Muscle layer of colon (tissue), 2 donors: ENCODE results near the gene AWAT1.
"Not testable (repeated sequence)": the region's sequence is repeated elsewhere in the genome, so short reads cannot be mapped to it uniquely, and the experiment has no call there.

Source experiments
- H3K27ac ChIP-seq: one replicate; pipeline ENCODE4 v1.7.0; 2013; ENCODE audit warnings: low read depth, mild to moderate bottlenecking, low read length, moderate library complexity
- H3K27me3 ChIP-seq, 2 donors: one replicate each; pipeline ENCODE4 v1.7.0; 2013; ENCODE audit warnings: low read length in 2 of 2, mild to moderate bottlenecking in 2 of 2; ENCODE audit not compliant: insufficient read depth in 2 of 2, control insufficient read depth in 1 of 2
- H3K36me3 ChIP-seq: one replicate; pipeline ENCODE4 v1.7.0; 2013; ENCODE audit warnings: mild to moderate bottlenecking, low read length; ENCODE audit not compliant: insufficient read depth
- H3K4me1 ChIP-seq: one replicate; pipeline ENCODE4 v1.7.0; 2013; ENCODE audit warnings: mild to moderate bottlenecking, low read length; ENCODE audit not compliant: insufficient read depth
- H3K4me3 ChIP-seq, 2 donors: one replicate each; pipeline ENCODE4 v1.7.0; 2013; ENCODE audit warnings: low read length in 2 of 2, low read depth in 1 of 2, mild to moderate bottlenecking in 1 of 2, moderate library complexity in 1 of 2
- H3K9ac ChIP-seq: one replicate; pipeline ENCODE4 v1.7.0; 2013; ENCODE audit warnings: low read length
- H3K9me3 ChIP-seq: one replicate; pipeline ENCODE4 v1.7.0; 2013; ENCODE audit warnings: mild to moderate bottlenecking, low read length
- donor health status: abdominal sarcoma.
- donor health status: Adenocarcinoma of cecum.

AWAT1 gene

DNA sequence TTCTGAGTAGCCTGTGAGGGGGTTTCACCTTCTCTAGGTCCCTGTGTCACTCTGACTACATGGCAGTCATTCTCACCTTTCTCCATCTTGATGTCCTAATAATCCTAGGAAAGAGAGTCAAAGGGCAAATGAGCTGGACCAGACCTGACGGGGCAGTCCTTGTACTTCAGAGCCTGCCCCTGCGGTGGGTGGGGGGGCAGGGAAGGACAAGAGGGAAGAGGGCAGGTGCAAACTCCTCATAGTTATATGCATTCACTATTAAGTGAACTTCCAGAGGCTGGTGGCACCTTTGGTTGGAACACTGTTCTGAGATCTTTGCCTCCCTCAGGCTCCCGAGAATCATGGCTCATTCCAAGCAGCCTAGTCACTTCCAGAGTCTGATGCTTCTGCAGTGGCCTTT, at the start of gene AWAT1:
Gene AWAT1, plus strand, starts transcription at position 301 of the 400 bp plus-strand sequence. Its CDS starts 41 bp downstream, at position 342.
- peaks cover 0 to 3% of the 10 kb centered on the region in 2 donors for H3K27me3 ChIP-seq
- no peak within 1 kb of the TSS for H3K9ac ChIP-seq
- no peak within 1 kb of the TSS for H3K27ac ChIP-seq
- no peaks in the 10 kb centered on the region for H3K9me3 ChIP-seq
- no peaks in the 10 kb centered on the region for H3K4me1 ChIP-seq
- no peaks in the 10 kb centered on the region for H3K36me3 ChIP-seq
- no peak within 1 kb of the TSS for H3K4me3 ChIP-seq

DNA sequence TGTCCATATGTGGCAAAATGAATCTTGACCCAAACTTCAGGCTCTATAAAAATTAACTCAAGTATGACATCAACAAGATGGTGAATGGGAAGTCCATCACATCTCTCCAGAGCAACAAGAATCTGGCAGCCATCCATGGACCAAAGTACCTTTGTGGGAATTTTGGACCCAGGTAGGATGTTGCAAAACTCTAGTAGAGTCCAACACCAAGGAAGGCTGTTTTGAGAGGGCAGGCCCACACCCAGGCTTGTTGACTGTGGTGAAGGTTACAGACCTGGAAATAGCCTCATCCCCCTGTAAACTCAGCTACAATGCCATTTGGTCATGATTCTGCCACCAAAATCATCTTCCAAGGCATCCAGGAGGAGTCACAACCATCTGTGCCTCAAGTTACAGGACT, 44.2 kb upstream of the AWAT1 start:
- H3K9ac ChIP-seq, result no peak overlapping the region
- H3K4me3 ChIP-seq, result no peak overlapping the region
- H3K9me3 ChIP-seq, result peaks cover 3% of the 10 kb centered on the region
- H3K27me3 ChIP-seq, result peaks cover 0 to 5% of the 10 kb centered on the region in 2 donors
- no peak overlapping the region for H3K27ac ChIP-seq
- no peaks in the 10 kb centered on the region for H3K4me1 ChIP-seq
- no peaks in the 10 kb centered on the region for H3K36me3 ChIP-seq

DNA sequence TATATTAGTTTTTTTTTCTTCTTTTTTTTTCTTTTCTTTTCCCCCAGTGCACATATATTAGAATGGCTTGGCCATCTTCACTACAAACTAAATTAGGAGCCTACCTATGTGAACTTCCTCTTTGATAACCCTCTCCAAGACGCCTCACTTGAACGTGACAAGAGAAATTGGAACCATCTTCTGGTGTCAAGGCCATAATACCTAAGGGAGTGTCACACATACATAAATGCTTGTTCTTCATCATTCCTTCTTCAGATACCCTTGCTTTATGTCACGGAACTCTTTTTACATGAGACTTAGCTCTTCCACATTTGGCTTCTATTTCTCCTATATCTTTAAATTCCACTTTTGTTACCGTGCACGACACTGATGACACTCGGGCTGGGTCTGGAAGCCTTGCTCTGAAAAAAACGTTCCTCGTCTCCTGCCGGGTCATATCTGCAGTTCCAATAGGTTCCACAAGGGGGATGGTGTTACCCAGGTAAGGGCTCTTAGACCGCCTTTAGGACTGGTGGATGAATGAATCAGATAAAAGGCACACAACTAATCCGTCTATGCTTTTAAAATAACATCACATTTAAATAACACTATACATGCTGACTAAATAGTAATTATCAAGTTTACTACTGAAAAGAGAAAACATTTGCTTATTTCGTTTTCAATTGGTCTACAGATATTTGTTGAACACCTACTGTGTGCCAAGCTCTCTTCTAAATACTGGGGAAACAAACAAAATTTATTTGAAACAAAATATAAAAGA, 37.3 kb upstream of the AWAT1 start:
- peaks cover 0 to 5% of the 10 kb centered on the region in 2 donors for H3K27me3 ChIP-seq
- H3K27ac ChIP-seq, result no peak overlapping the region
- no peaks in the 10 kb centered on the region for H3K4me1 ChIP-seq
- H3K9me3 ChIP-seq, result peaks cover 3% of the 10 kb centered on the region
- no peak overlapping the region for H3K9ac ChIP-seq
- no peaks in the 10 kb centered on the region for H3K36me3 ChIP-seq
- H3K4me3 ChIP-seq, result no peak overlapping the region

DNA sequence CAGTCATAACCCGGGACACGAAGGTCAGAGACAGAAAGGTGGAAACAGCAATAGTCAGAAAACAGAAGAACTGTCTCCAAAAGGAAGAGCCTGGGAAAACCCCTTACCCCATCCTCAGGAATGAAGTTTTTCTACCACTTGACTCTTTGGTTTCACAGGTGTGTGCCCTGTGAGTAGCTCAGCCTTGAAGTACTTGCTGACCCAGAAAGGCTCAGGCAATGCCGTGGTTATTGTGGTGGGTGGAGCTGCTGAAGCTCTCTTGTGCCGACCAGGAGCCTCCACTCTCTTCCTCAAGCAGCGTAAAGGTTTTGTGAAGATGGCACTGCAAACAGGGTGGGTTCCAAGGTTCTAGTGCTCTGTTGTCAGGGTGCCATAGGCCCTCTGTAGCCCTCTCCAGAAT, 32.7 kb upstream of the AWAT1 start:
- Histone ChIP-seq H3K4me3 (no peak overlapping the region), H3K9me3 (no peaks in the 10 kb centered on the region), H3K27ac (no peak overlapping the region), H3K27me3 (peaks cover 0 to 5% of the 10 kb centered on the region in 2 donors), H3K36me3 (no peaks in the 10 kb centered on the region), H3K4me1 (no peaks in the 10 kb centered on the region), H3K9ac (no peak overlapping the region)

- Histone ChIP-seq H3K36me3 (no peaks in the 10 kb centered on the region), H3K27ac (no peak overlapping the region), H3K27me3 (no peaks in the 10 kb centered on the region), H3K9me3 (no peaks in the 10 kb centered on the region), H3K9ac (no peak overlapping the region), H3K4me1 (no peaks in the 10 kb centered on the region), H3K4me3 (no peak overlapping the region)
These were observed 26.0 kb upstream of the AWAT1 start for GRCh38 chrX:70208479-70208878.

DNA sequence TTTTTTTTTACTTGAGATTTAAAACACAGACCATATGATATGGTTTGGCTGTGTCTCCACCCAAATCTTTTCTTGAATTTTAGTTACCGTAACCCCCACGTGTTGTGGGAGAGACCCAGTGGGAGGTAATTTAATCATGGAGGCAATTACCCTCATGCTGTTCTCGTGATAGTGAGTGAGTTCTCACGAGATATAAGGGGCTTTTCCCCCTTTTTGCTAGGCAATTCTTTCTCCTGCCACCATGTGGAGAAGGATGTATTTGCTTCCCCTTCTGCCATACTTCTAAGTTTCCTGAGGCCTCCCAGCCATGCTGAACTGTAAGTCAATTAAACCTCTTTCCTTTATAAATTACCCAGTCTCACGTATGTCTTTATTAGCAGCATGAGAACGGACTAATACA, 24.9 kb upstream of the AWAT1 start:
- not testable (repeated sequence) for H3K27me3 ChIP-seq, H3K27ac ChIP-seq, H3K4me3 ChIP-seq

DNA sequence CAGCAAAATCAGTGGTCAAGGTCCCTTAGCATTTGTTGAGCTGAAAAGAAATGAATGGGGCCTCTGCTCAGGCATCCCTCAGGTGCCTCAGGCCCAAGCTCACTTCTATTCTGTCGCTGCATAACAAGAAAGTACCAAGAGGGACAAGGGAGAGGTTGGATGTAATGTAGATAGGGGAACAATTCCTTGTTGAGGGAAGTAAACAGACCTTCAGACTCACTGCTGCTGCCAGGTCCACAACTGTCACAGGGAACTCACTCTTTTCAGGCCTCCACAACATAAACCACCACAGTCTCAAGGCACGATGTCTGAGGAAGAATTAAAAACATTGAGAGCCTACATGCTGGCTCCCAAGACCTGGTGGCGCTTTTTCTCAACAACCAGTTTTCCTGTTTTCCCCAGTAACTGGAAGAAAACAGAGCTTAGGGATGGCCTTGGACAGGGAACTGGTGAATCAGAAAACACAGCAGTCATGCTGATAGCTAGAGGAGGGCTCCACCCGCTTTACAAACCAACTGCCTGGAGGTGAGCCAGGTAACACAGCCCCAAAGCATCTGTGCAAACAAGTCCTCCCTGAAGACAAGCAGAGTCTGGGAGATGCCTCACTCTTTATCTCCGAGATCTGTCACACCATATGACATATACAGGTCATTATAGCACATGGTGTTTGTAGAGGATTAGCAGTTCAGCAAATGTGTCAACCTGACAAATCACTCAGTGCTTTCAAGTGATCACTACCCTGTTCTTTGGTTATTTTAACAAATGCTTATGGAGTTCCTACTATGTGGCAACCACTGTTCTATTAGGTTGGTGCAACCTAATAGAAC, 14.3 kb upstream of the AWAT1 start:
- Histone ChIP-seq H3K36me3 (no peaks in the 10 kb centered on the region), H3K27ac (no peak overlapping the region), H3K4me1 (no peaks in the 10 kb centered on the region), H3K4me3 (no peak overlapping the region), H3K9me3 (no peaks in the 10 kb centered on the region), H3K27me3 (no peaks in the 10 kb centered on the region), H3K9ac (no peak overlapping the region)

More for the DNA sequence above, 24.9 kb upstream of the AWAT1 start:
- not testable (repeated sequence) for H3K9ac ChIP-seq, H3K36me3 ChIP-seq, H3K4me1 ChIP-seq, H3K9me3 ChIP-seq

DNA sequence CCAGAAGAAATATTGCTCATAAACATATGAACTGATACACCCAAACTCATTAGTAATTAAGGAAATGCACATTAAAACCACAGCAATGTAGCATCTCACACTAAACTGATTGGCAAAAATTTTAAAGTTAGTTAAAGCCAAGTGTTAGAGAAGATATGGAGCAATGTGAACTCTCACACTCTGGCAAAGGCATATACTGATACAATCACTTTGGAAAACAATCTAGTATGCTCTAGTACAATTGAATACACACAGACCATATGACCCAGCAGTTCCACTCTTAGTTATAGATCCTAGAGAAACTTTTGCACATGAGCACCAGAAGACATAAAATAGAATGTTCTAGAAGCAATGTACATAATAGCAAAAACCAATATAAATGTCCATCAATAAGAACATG, 8.4 kb upstream of the AWAT1 start:
- no peaks in the 10 kb centered on the region for H3K27me3 ChIP-seq
- no peak overlapping the region for H3K4me3 ChIP-seq
- no peaks in the 10 kb centered on the region for H3K4me1 ChIP-seq
- H3K27ac ChIP-seq, result no peak overlapping the region
- no peak overlapping the region for H3K9ac ChIP-seq
- no peaks in the 10 kb centered on the region for H3K36me3 ChIP-seq
- no peaks in the 10 kb centered on the region for H3K9me3 ChIP-seq

DNA sequence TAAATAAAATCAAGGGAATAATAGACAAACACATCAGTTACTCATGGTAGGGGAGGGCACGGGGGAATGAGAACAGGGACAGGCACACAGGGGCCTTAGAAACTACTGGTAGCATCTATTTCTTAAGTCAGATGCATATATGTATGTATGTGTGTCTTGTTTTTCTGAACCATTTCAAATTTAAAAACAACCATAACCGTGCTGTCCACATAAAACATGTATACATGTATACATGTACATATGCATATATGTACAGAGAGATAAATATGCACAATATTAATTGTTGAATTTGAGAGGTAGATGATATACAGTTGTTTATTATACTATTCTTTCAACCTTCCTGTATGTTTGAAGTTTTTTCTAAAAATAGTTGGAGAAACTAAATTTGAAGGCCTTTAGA, 7.8 kb upstream of the AWAT1 start:
- Histone ChIP-seq H3K27me3 (no peaks in the 10 kb centered on the region), H3K9ac (no peak overlapping the region), H3K4me1 (no peaks in the 10 kb centered on the region), H3K9me3 (no peaks in the 10 kb centered on the region), H3K27ac (no peak overlapping the region), H3K4me3 (no peak overlapping the region), H3K36me3 (no peaks in the 10 kb centered on the region)

DNA sequence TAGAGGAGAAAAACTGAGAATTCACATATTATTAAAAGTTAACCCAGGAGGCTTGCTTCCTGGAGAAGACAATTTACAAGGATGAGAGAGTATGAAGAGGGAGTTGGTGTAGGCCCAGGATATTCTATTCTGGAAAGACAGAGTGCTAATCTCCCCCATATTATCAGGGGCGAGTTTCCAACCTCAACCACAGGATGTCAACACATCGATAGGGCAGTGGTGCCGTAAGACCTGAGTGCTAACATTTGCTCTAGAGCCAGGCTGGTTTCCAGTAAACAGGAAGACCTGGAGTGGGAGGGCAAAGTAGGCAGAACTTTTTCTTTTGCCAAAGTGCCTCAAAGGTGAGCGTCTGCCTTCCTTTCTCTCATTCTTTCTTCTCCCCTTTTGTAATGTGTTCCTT, 2.8 kb upstream of the AWAT1 start:
- no peaks in the 10 kb centered on the region for H3K36me3 ChIP-seq
- H3K27ac ChIP-seq, result no peak overlapping the region
- no peaks in the 10 kb centered on the region for H3K9me3 ChIP-seq
- no peak overlapping the region for H3K9ac ChIP-seq
- no peak overlapping the region for H3K4me3 ChIP-seq
- H3K4me1 ChIP-seq, result no peaks in the 10 kb centered on the region
- peaks cover 0 to 3% of the 10 kb centered on the region in 2 donors for H3K27me3 ChIP-seq

DNA sequence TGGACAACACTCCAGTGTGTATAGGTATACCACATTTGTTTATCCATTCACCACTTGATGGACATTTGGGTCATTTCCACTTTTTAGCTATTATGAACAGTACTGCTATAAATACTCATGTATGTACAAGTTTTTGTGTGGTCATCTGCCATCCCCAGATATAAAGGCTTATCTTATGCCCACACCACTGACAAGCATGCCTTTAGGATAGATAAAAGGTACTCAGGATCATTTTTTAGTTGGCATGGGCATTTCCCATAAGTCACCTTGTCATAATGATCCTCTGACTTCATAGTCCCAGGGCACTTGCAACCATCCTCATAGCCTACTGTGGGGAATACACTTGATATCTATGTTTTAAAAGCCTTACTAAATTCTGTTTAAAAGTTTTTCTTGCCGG, 6.3 kb downstream of the AWAT1 start:
- no peaks in the 10 kb centered on the region for H3K27me3 ChIP-seq
- no peak overlapping the region for H3K27ac ChIP-seq
- no peaks in the 10 kb centered on the region for H3K36me3 ChIP-seq
- no peak overlapping the region for H3K4me3 ChIP-seq
- no peaks in the 10 kb centered on the region for H3K9me3 ChIP-seq
- H3K9ac ChIP-seq, result no peak overlapping the region
- no peaks in the 10 kb centered on the region for H3K4me1 ChIP-seq
